Vagina (tissue), 2 donors: ENCODE measurements around the gene CRTAC1. TPM values are rescaled to one million over a fixed set of nuclear protein-coding genes. Genes with fewer than 3 reads are reported as not detected.

ENCODE experiments used
- DNase-seq, 2 donors: peaks; one replicate each; pipeline ENCODE4 v3.0.0-alpha.2; 2017; ENCODE audit errors: extremely low spot score in 2 of 2
- H3K27ac ChIP-seq: fragments of 200-600 bp; sonication (generic); one replicate; pipeline ENCODE4 v1.5.1; 2019
- H3K27me3 ChIP-seq: fragments of 200-600 bp; sonication (generic); one replicate; pipeline ENCODE4 v1.5.1; 2019
- H3K36me3 ChIP-seq, 2 donors: fragments of 200-600 bp; sonication (generic); one replicate each; pipeline ENCODE4 v1.5.1; 2017 to 2019
- H3K4me1 ChIP-seq: fragments of 200-600 bp; sonication (generic); one replicate; pipeline ENCODE4 v1.5.1; 2019
- H3K4me3 ChIP-seq, 2 donors: fragments of 200-600 bp; sonication (generic); 1 replicate in 1 of 2; 2 replicates in 1 of 2; pipeline ENCODE4 v1.5.1; 2016 to 2019
- H3K9me3 ChIP-seq: fragments of 200-600 bp; sonication (generic); one replicate; pipeline ENCODE4 v1.5.1; 2019
- CTCF ChIP-seq, 3 experiments: fragments of 450-650 bp in 2 of 3; fragments of 200-600 bp in 1 of 3; sonication (generic) in 1 of 3; IDR thresholded peaks; one replicate each; pipeline ENCODE4 v1.5.1; 2017 to 2019; ENCODE audit warnings: antibody characterized with exemption in 3 of 3, mild to moderate bottlenecking in 2 of 3, moderate library complexity in 2 of 3
- POLR2A ChIP-seq, 2 donors: fragments of 450-650 bp; IDR thresholded peaks; one replicate each; pipeline ENCODE4 v1.6.1; 2017; ENCODE audit warnings: antibody characterized with exemption in 2 of 2, mild to moderate bottlenecking in 2 of 2, moderate library complexity in 2 of 2
- POLR2AphosphoS5 ChIP-seq, 2 donors: sonication (generic); formaldehyde crosslinking; IDR thresholded peaks; one replicate each; pipeline ENCODE4 v1.9.0; 2017; ENCODE audit warnings: antibody characterized with exemption in 2 of 2, mild to moderate bottlenecking in 2 of 2, low read depth in 1 of 2; ENCODE audit not compliant: insufficient read depth in 1 of 2
- intact Hi-C: fragments of 100-400 bp; cut with DNase I; formaldehyde crosslinking; loops from one replicate; pipeline ENCODE4 v1.15.1; 2023
- total RNA-seq: library from RNA; depleted of rRNA; stranded (reverse); fragments of >200 nt; gene quantifications from one replicate; pipeline ENCODE4 v1.2.3, GENCODE V29; 2016

The CRTAC1 gene
- total RNA-seq, 1 donor from 2014 or later: 2.5 TPM

DNA sequence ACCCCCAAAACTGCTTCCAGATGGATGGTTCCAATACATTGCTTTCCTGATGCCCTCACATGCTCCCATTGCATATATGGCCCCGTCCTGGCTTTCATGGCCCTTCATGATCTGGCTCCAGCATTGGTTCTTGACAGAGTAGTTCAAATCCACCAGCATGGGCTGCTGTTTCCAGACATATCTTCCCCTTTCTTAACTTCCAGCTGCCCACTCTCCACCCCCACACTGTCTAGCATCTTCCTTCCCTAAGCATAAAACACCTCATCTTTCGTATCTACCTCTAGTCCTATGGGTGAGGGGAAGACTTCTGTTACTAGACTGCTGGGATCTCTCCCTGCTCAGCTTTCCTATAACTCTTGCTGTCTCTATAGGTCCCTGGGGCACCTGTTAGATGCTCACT lies 194.0 kb downstream of the CRTAC1 start:
- TF ChIP-seq CTCF (IDR thresholded peaks at IDR 0.05) (no peak), POLR2A (IDR thresholded peaks at IDR 0.05) (no peak), POLR2AphosphoS5 (IDR thresholded peaks at IDR 0.05; ENCODE audit: insufficient read depth in 1 of 2, low read depth in 1 of 2) (no peak)

DNA sequence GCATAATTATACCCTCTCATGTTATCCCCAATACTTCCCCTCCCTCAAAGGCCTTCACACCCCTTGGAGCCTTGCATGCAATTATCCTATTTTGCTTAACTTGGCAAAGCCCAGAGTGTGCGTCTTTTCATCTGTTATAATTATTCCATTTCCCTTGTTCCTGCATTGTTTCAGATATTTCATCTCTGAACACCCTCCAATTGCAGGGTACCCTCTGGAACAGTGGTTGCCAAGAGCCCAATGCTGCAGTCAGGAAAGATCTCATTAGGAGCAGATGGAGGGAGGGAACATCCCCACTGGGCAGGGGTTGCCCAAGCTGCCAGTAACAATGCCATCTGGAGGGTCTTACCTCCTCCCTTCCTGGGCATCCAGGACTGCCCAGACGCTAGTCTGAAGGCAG lies 199.2 kb downstream of the CRTAC1 start:
- Histone ChIP-seq H3K27me3 (no peaks in the 10 kb centered on the region), H3K4me1 (peaks cover 6% of the 10 kb centered on the region), H3K36me3 (no peaks in the 10 kb centered on the region), H3K9me3 (no peaks in the 10 kb centered on the region), H3K27ac (no peak overlapping the region), H3K4me3 (no peak overlapping the region)
- no peak for DNase-seq
- TF ChIP-seq POLR2A (IDR thresholded peaks at IDR 0.05): no peak
- TF ChIP-seq POLR2AphosphoS5 (IDR thresholded peaks at IDR 0.05; ENCODE audit: insufficient read depth in 1 of 2, low read depth in 1 of 2): no peak
- no peak for TF ChIP-seq CTCF (IDR thresholded peaks at IDR 0.05)
- intact Hi-C loops: no loop called here

More for the DNA sequence above, 194.0 kb downstream of the CRTAC1 start:
- intact Hi-C loops: no loop called here
- Histone ChIP-seq H3K4me1 (peaks cover 7% of the 10 kb centered on the region), H3K4me3 (no peak overlapping the region), H3K27ac (no peak overlapping the region), H3K27me3 (no peaks in the 10 kb centered on the region), H3K36me3 (no peaks in the 10 kb centered on the region), H3K9me3 (no peaks in the 10 kb centered on the region)
- no peak for DNase-seq

GRCh38 chr10:97830064-97830463 lies 200.4 kb downstream of the CRTAC1 start:
- H3K36me3 ChIP-seq: no peaks in the 10 kb centered on the region
- no peak overlapping the region for H3K4me3 ChIP-seq
- DNase-seq: no peak
- H3K4me1 ChIP-seq: peaks cover 6% of the 10 kb centered on the region
- H3K27ac ChIP-seq: no peak overlapping the region
- intact Hi-C loops: no loop called here
- no peaks in the 10 kb centered on the region for H3K9me3 ChIP-seq
- no peak for TF ChIP-seq CTCF (IDR thresholded peaks at IDR 0.05)
- no peak for TF ChIP-seq POLR2AphosphoS5 (IDR thresholded peaks at IDR 0.05; ENCODE audit: insufficient read depth in 1 of 2, low read depth in 1 of 2)
- no peak for TF ChIP-seq POLR2A (IDR thresholded peaks at IDR 0.05)
- H3K27me3 ChIP-seq: no peaks in the 10 kb centered on the region

- no peak for TF ChIP-seq POLR2AphosphoS5 (IDR thresholded peaks at IDR 0.05; ENCODE audit: insufficient read depth in 1 of 2, low read depth in 1 of 2)
- TF ChIP-seq POLR2A (IDR thresholded peaks at IDR 0.05): no peak
- TF ChIP-seq CTCF (IDR thresholded peaks at IDR 0.05): no peak
- intact Hi-C loops: no loop called here
- H3K4me3 ChIP-seq: no peak overlapping the region
- H3K27me3 ChIP-seq: no peaks in the 10 kb centered on the region
- H3K4me1 ChIP-seq: peaks cover 6% of the 10 kb centered on the region
- no peaks in the 10 kb centered on the region for H3K9me3 ChIP-seq
- no peak overlapping the region for H3K27ac ChIP-seq
- no peaks in the 10 kb centered on the region for H3K36me3 ChIP-seq
- no peak for DNase-seq
Measured at GRCh38 chr10:97828721-97829120, 201.7 kb downstream of the CRTAC1 start.

DNA sequence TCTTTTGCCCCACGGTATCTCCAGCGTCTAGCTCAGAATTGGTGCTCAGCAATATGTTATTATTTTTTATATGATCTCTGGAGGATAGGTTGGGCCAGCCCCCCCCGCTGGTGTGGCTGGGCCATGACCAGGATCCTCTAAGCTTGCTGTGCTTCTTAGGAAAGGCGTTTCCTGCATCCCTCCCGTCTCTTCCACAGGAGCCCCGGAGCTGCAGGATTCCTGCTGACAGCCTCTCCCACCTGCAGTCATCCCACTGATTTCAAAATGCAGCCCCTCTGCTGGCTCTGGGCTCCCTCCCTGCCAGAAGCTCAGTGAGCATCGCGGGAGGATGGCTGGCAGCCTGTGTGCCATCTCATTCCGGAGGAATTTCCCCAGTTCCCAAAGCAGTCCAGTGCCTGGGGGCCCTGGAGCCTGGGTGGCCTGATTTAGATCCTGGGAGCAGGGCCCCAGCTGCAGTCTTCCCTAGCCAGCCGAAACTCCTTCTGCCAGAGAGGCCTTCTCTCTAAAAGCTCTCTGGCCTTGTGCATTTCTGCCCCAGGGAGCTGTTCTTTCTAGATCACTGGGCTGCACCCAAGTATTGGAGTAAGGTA lies 202.6 kb downstream of the CRTAC1 start:
- TF ChIP-seq CTCF (IDR thresholded peaks at IDR 0.05) (no peak), POLR2A (IDR thresholded peaks at IDR 0.05) (no peak), POLR2AphosphoS5 (IDR thresholded peaks at IDR 0.05; ENCODE audit: insufficient read depth in 1 of 2, low read depth in 1 of 2) (no peak)
- Histone ChIP-seq H3K9me3 (no peaks in the 10 kb centered on the region), H3K27ac (no peak overlapping the region), H3K36me3 (no peaks in the 10 kb centered on the region), H3K4me1 (peaks cover 6% of the 10 kb centered on the region), H3K4me3 (no peak overlapping the region), H3K27me3 (no peaks in the 10 kb centered on the region)
- DNase-seq: no peak
- intact Hi-C loops: no loop called here
